Measurements from ENCODE around the gene KIF6. TPM values are rescaled to one million over a fixed set of nuclear protein-coding genes. Genes with fewer than 3 reads are reported as not detected.

KIF6 gene
- total and polyA plus RNA-seq, 2 of the 8 experiments (the other 6 are each of a cell fraction or from before 2014, with no cell fraction given), result 0.53 to 0.65 TPM

GRCh38 chr6:39669973-39670342 lies 55.2 kb downstream of the KIF6 start:
- no peak overlapping the region for H3K27ac ChIP-seq (ENCODE audit: low read depth, low read length)
- H3K23me2 ChIP-seq (ENCODE audit: low read depth, low read length), result no peaks in the 10 kb centered on the region
- no peak overlapping the region for H3K9ac ChIP-seq (replicated peaks in 1 of 4; ENCODE audit: extremely low read depth in 1 of 4, low read depth in 3 of 4, low read length in 3 of 4)
- no peaks in the 10 kb centered on the region for H3K79me2 ChIP-seq (ENCODE audit: control insufficient read depth in 1 of 2, insufficient read depth in 2 of 2, low read length in 2 of 2)
- no peak overlapping the region for H3K18ac ChIP-seq (ENCODE audit: extremely low read depth, low read length)
- peaks cover 0 to 5% (median 1%) of the 10 kb centered on the region in 4 experiments; a peak in 4 of 7 replicates for H3K4me1 ChIP-seq (replicated peaks in 1 of 4; ENCODE audit: control insufficient read depth in 3 of 4, insufficient read depth in 4 of 4, low read length in 3 of 4)
- H2BK20ac ChIP-seq (ENCODE audit: low read length), result 0 out of 2 replicates have a peak overlapping the region, but pooled peaks have one; percentile 69
- H4K5ac ChIP-seq (ENCODE audit: insufficient read length, low read depth, low read length), result no peak overlapping the region
- 90% methylated on average over 5 of the region's 5 CpGs; no CpG with 5 or more reads in 1 of the 2 experiments for WGBS, 2 experiments (ENCODE audit: extremely low coverage in 1 of 2, insufficient coverage in 1 of 2, insufficient read length in 1 of 2, insufficient replicate concordance in 2 of 2, low coverage in 1 of 2, low lambda C conversion rate in 2 of 2, missing lambda C conversion rate in 1 of 2)
- H4K91ac ChIP-seq (replicated peaks; ENCODE audit: insufficient read length, low read length), result no peak overlapping the region
- H3K23ac ChIP-seq (ENCODE audit: insufficient read length), result no peak overlapping the region
- DNase-seq (ENCODE audit: low read depth in 1 of 2, low spot score in 2 of 2), result no peak
- H2BK15ac ChIP-seq (ENCODE audit: low read length), result no peak overlapping the region
- H3K79me1 ChIP-seq (ENCODE audit: low read depth, low read length), result no peaks in the 10 kb centered on the region
- H3K56ac ChIP-seq (replicated peaks; ENCODE audit: insufficient read length, low read depth, low read length), result no peak overlapping the region
- H2AFZ ChIP-seq (ENCODE audit: low read length), result no peak overlapping the region
- H3K27me3 ChIP-seq (replicated peaks in 1 of 4; ENCODE audit: control insufficient read depth in 3 of 4, extremely low read depth in 1 of 4, insufficient read depth in 3 of 4, low read length in 3 of 4), result no peaks in the 10 kb centered on the region
- no peak overlapping the region for H4K8ac ChIP-seq (ENCODE audit: extremely low read depth, insufficient read depth, low read length)
- no peak overlapping the region; the same call in 1 of the 2 replicates for H2BK5ac ChIP-seq (ENCODE audit: low read depth, low read length)
- H2BK120ac ChIP-seq (replicated peaks; ENCODE audit: low read depth, low read length), result no peak overlapping the region
- CTCF ChIA-PET (ENCODE audit: partially characterized antibody), result interaction anchor here (1.2 to 1.8 kb wide), 2 partner anchors 10 kb away, joined by 4 to 6 read pairs; no protein-coding TSS in a partner anchor
- H3K4me2 ChIP-seq (ENCODE audit: insufficient read depth in 1 of 2, low read depth in 2 of 2, low read length in 2 of 2), result no peak overlapping the region
- peaks cover 0 to 4% of the 10 kb centered on the region in 2 experiments; a peak in 2 of 4 replicates for H3K9me3 ChIP-seq (ENCODE audit: insufficient read depth in 2 of 2, low read depth in 1 of 2, low read length in 1 of 2)
- POLR2A ChIA-PET (ENCODE audit: partially characterized antibody), result no interaction called here
- no peak for FAIRE-seq
- H3K4me3 ChIP-seq (ENCODE audit: extremely low read depth in 1 of 4, insufficient read depth in 2 of 4, low read depth in 3 of 4, low read length in 4 of 4), result no peak overlapping the region
- H2BK12ac ChIP-seq (ENCODE audit: low read depth, low read length), result no peak overlapping the region; the same call in 1 of the 2 replicates
- H3K36me3 ChIP-seq (ENCODE audit: control insufficient read depth in 2 of 4, insufficient read depth in 4 of 4, low read length in 3 of 4), result peaks cover 0 to 3% (median 0%) of the 10 kb centered on the region in 4 experiments; a peak in 1 of 8 replicates
- no peak overlapping the region for H3K4ac ChIP-seq (replicated peaks; ENCODE audit: insufficient read length, low read depth, low read length)
- H4K20me1 ChIP-seq (replicated peaks in 1 of 2; ENCODE audit: control insufficient read depth in 1 of 2, insufficient read depth in 2 of 2, low read length in 2 of 2), result no peaks in the 10 kb centered on the region
- no peak overlapping the region for H3K14ac ChIP-seq (ENCODE audit: insufficient read length)
- H2AK5ac ChIP-seq (ENCODE audit: low read depth, low read length), result no peak overlapping the region
- TF ChIP-seq PHF8 (conservative IDR thresholded peaks at IDR 0.05; ENCODE audit: low read depth, low read length), result no peak
- no peak for TF ChIP-seq SUZ12 (IDR thresholded peaks at IDR 0.05; ENCODE audit: low read length)
- TF ChIP-seq CTBP2 (IDR thresholded peaks at IDR 0.05; ENCODE audit: borderline replicate concordance, insufficient read depth, insufficient read length, low read length), result no peak
- no peak for TF ChIP-seq RNF2 (IDR thresholded peaks at IDR 0.05; ENCODE audit: borderline replicate concordance, low read depth, low read length, missing control alignments, poor library complexity, severe bottlenecking)
- no peak for TF ChIP-seq NRF1 (IDR thresholded peaks at IDR 0.05; ENCODE audit: low read depth, low read length)
- no peak for TF ChIP-seq SP1 (IDR thresholded peaks at IDR 0.05; ENCODE audit: low read depth, low read length)
- TF ChIP-seq EGR1 (IDR thresholded peaks at IDR 0.05; ENCODE audit: borderline replicate concordance, low read depth, low read length), result no peak
- no peak for TF ChIP-seq TAF1 (IDR thresholded peaks at IDR 0.05; ENCODE audit: low read depth, low read length)
- no peak for TF ChIP-seq CEBPB (IDR thresholded peaks at IDR 0.05; ENCODE audit: low read depth, low read length)
- TF ChIP-seq ZNF274 (IDR thresholded peaks at IDR 0.05; ENCODE audit: borderline replicate concordance, extremely low read depth, low read length), result no peak
- TF ChIP-seq HDAC2 (IDR thresholded peaks at IDR 0.05; ENCODE audit: borderline replicate concordance in 1 of 2, low read depth in 2 of 2, low read length in 2 of 2), result no peak
- TF ChIP-seq CHD2 (IDR thresholded peaks at IDR 0.05; ENCODE audit: low read length), result no peak
- TF ChIP-seq FOSL1 (IDR thresholded peaks at IDR 0.05; ENCODE audit: insufficient read depth, low read depth, low read length), result no peak
- no peak for TF ChIP-seq KDM4A (IDR thresholded peaks at IDR 0.05; ENCODE audit: low read depth, low read length, severe bottlenecking)

Measured in H1 (cell line).